GM19328 (cell line): ENCODE data around the gene ATXN7L1.
"Not testable (repeated sequence)": the region's sequence is repeated elsewhere in the genome, so short reads cannot be mapped to it uniquely, and the experiment has no call there.

Experiments
- ATAC-seq: cut with Tn5 transposase; IDR thresholded peaks from one replicate; pipeline ENCODE4 v1.9.1; 2021; ENCODE audit warnings: mild to moderate bottlenecking, moderate library complexity; ENCODE audit not compliant: unreplicated experiment

The ATXN7L1 gene

GRCh38 chr7:105862770-105863169 lies 13.6 kb downstream of the ATXN7L1 start:
- ATAC-seq: no peak

GRCh38 chr7:105862276-105862675 lies 14.1 kb downstream of the ATXN7L1 start:
- no peak for ATAC-seq

GRCh38 chr7:105861224-105861623 lies 15.2 kb downstream of the ATXN7L1 start:
- no peak for ATAC-seq

GRCh38 chr7:105860793-105861192 lies 15.6 kb downstream of the ATXN7L1 start:
- ATAC-seq: no peak

GRCh38 chr7:105857009-105857952 lies 19.1 kb downstream of the ATXN7L1 start:
- no peak for ATAC-seq

GRCh38 chr7:105854498-105854897 lies 21.9 kb downstream of the ATXN7L1 start:
- no peak for ATAC-seq

- no peak for ATAC-seq
Observed at GRCh38 chr7:105853931-105854419, 22.4 kb downstream of the ATXN7L1 start.

- no peak for ATAC-seq
Observed at GRCh38 chr7:105851064-105851463, 25.3 kb downstream of the ATXN7L1 start.

GRCh38 chr7:105849122-105849855 lies 27.1 kb downstream of the ATXN7L1 start:
- ATAC-seq: no peak

GRCh38 chr7:105846404-105846803 lies 30.0 kb downstream of the ATXN7L1 start:
- ATAC-seq: no peak

- ATAC-seq: not testable (repeated sequence)
Observed at GRCh38 chr7:105844681-105845080, 31.7 kb downstream of the ATXN7L1 start.

GRCh38 chr7:105841866-105842265 lies 34.5 kb downstream of the ATXN7L1 start:
- ATAC-seq: no peak

GRCh38 chr7:105840981-105841749 lies 35.2 kb downstream of the ATXN7L1 start:
- no peak for ATAC-seq

- ATAC-seq: no peak
Observed at GRCh38 chr7:105839266-105839665, 37.1 kb downstream of the ATXN7L1 start.

GRCh38 chr7:105838627-105839231 lies 37.7 kb downstream of the ATXN7L1 start:
- ATAC-seq: no peak

- ATAC-seq: no peak
Observed at GRCh38 chr7:105837765-105838626, 38.4 kb downstream of the ATXN7L1 start.

- no peak for ATAC-seq
Observed at GRCh38 chr7:105835441-105835840, 41.0 kb downstream of the ATXN7L1 start.

GRCh38 chr7:105831824-105832535 lies 44.4 kb downstream of the ATXN7L1 start:
- no peak for ATAC-seq

GRCh38 chr7:105831302-105831620 lies 45.1 kb downstream of the ATXN7L1 start:
- ATAC-seq: no peak
